ENCODE measurements around the gene PRKCB. TPM values are rescaled to one million over a fixed set of nuclear protein-coding genes. Genes with fewer than 3 reads are reported as not detected.

The PRKCB gene
- total RNA-seq, 1 experiment from 2014 or later, result not detected

GRCh38 chr16:23957287-23957686 lies 121.5 kb downstream of the PRKCB start:
- H3K9me3 Mint-ChIP-seq (ENCODE audit: low read depth, unreplicated experiment), result no peaks in the 10 kb centered on the region
- TF ChIP-seq CTCF (IDR thresholded peaks at IDR 0.05; ENCODE audit: unreplicated experiment), result no peak
- no peaks in the 10 kb centered on the region for H3K4me1 Mint-ChIP-seq (ENCODE audit: low read depth, unreplicated experiment)
- CTCF ChIA-PET, result no interaction called here
- BruUV-seq (replicated peaks), result no TSS peak
- no peaks in the 10 kb centered on the region for H3K36me3 Mint-ChIP-seq (ENCODE audit: insufficient read depth, unreplicated experiment)
- no peak overlapping the region for H3K27ac Mint-ChIP-seq (ENCODE audit: unreplicated experiment)
- DNase-seq, result no peak
- H3K4me3 Mint-ChIP-seq (ENCODE audit: low read depth, unreplicated experiment), result no peak overlapping the region
- intact Hi-C loops (cut with micrococcal nuclease; ENCODE audit: unreplicated experiment), result no loop called here
- peaks cover 96% of the 10 kb centered on the region for H3K27me3 Mint-ChIP-seq (ENCODE audit: unreplicated experiment)

GRCh38 chr16:23959072-23959751 lies 123.4 kb downstream of the PRKCB start:
- TF ChIP-seq CTCF (IDR thresholded peaks at IDR 0.05; ENCODE audit: unreplicated experiment), result no peak
- no peaks in the 10 kb centered on the region for H3K4me1 Mint-ChIP-seq (ENCODE audit: low read depth, unreplicated experiment)
- no TSS peak for BruUV-seq (replicated peaks)
- no peaks in the 10 kb centered on the region for H3K9me3 Mint-ChIP-seq (ENCODE audit: low read depth, unreplicated experiment)
- no peak for DNase-seq
- CTCF ChIA-PET, result no interaction called here
- peaks cover 95% of the 10 kb centered on the region for H3K27me3 Mint-ChIP-seq (ENCODE audit: unreplicated experiment)
- no peaks in the 10 kb centered on the region for H3K36me3 Mint-ChIP-seq (ENCODE audit: insufficient read depth, unreplicated experiment)
- H3K27ac Mint-ChIP-seq (ENCODE audit: unreplicated experiment), result no peak overlapping the region
- intact Hi-C loops (cut with micrococcal nuclease; ENCODE audit: unreplicated experiment), result no loop called here
- H3K4me3 Mint-ChIP-seq (ENCODE audit: low read depth, unreplicated experiment), result no peak overlapping the region

- H3K27me3 Mint-ChIP-seq (ENCODE audit: unreplicated experiment), result peaks cover 90% of the 10 kb centered on the region
- H3K27ac Mint-ChIP-seq (ENCODE audit: unreplicated experiment), result no peak overlapping the region
- no peak for TF ChIP-seq CTCF (IDR thresholded peaks at IDR 0.05; ENCODE audit: unreplicated experiment)
- H3K4me3 Mint-ChIP-seq (ENCODE audit: low read depth, unreplicated experiment), result no peak overlapping the region
- no peaks in the 10 kb centered on the region for H3K9me3 Mint-ChIP-seq (ENCODE audit: low read depth, unreplicated experiment)
- DNase-seq, result no peak
- H3K4me1 Mint-ChIP-seq (ENCODE audit: low read depth, unreplicated experiment), result no peaks in the 10 kb centered on the region
- no peaks in the 10 kb centered on the region for H3K36me3 Mint-ChIP-seq (ENCODE audit: insufficient read depth, unreplicated experiment)
- CTCF ChIA-PET, result no interaction called here
- no TSS peak for BruUV-seq (replicated peaks)
- intact Hi-C loops (cut with micrococcal nuclease; ENCODE audit: unreplicated experiment), result no loop called here
Measured at GRCh38 chr16:23959752-23960072, 123.9 kb downstream of the PRKCB start.

- Mint-ChIP-seq H3K4me3 (ENCODE audit: low read depth, unreplicated experiment) (no peak overlapping the region), H3K36me3 (ENCODE audit: insufficient read depth, unreplicated experiment) (no peaks in the 10 kb centered on the region), H3K4me1 (ENCODE audit: low read depth, unreplicated experiment) (no peaks in the 10 kb centered on the region), H3K27ac (ENCODE audit: unreplicated experiment) (no peak overlapping the region), H3K27me3 (ENCODE audit: unreplicated experiment) (peaks cover 86% of the 10 kb centered on the region), H3K9me3 (ENCODE audit: low read depth, unreplicated experiment) (no peaks in the 10 kb centered on the region)
- DNase-seq, result no peak
- CTCF ChIA-PET, result no interaction called here
- BruUV-seq (replicated peaks), result no TSS peak
- TF ChIP-seq CTCF (IDR thresholded peaks at IDR 0.05; ENCODE audit: unreplicated experiment), result no peak
- intact Hi-C loops (cut with micrococcal nuclease; ENCODE audit: unreplicated experiment), result no loop called here
Measured at GRCh38 chr16:23960081-23960885, 124.5 kb downstream of the PRKCB start.
